Osteocyte (in vitro differentiated cells): ENCODE data around the gene NBL1. TPM values are rescaled to one million over a fixed set of nuclear protein-coding genes. Genes with fewer than 3 reads are reported as not detected.
A peak's percentile ranks its signal among the peaks of the same experiment; 100 is the strongest.

Source experiments
- DNase-seq: peaks from one replicate; pipeline ENCODE4 v3.0.0; 2021; ENCODE audit warnings: mixed read lengths; ENCODE audit not compliant: unreplicated experiment; ENCODE audit errors: extremely low spot score
- H3K27ac Mint-ChIP-seq: one replicate; pipeline ENCODE4 v1.8.0; 2021; ENCODE audit warnings: mild to moderate bottlenecking, mixed read lengths; ENCODE audit not compliant: unreplicated experiment
- H3K27me3 Mint-ChIP-seq: one replicate; pipeline ENCODE4 v1.8.0; 2021; ENCODE audit warnings: mixed read lengths; ENCODE audit not compliant: unreplicated experiment
- H3K36me3 Mint-ChIP-seq: one replicate; pipeline ENCODE4 v1.8.0; 2021; ENCODE audit warnings: mixed read lengths; ENCODE audit not compliant: unreplicated experiment
- H3K4me1 Mint-ChIP-seq: one replicate; pipeline ENCODE4 v1.8.0; 2021; ENCODE audit warnings: mixed read lengths; ENCODE audit not compliant: unreplicated experiment
- H3K4me3 Mint-ChIP-seq: one replicate; pipeline ENCODE4 v1.8.0; 2021; ENCODE audit warnings: mild to moderate bottlenecking, moderate library complexity, mixed read lengths; ENCODE audit not compliant: unreplicated experiment
- H3K9me3 Mint-ChIP-seq: one replicate; pipeline ENCODE4 v1.8.0; 2021; ENCODE audit warnings: mixed read lengths; ENCODE audit not compliant: unreplicated experiment
- total RNA-seq: library from RNA; stranded (reverse); gene quantifications from 2 replicates; pipeline ENCODE4 v1.2.1, GENCODE V29; 2021
- TF ChIP-seq, protein P1 (sequence below): fragments of 200-600 bp; sonication (generic); IDR thresholded peaks from 2 replicates; pipeline ENCODE4 v1.5.0; 2021; ENCODE audit warnings: antibody characterized with exemption, mild to moderate bottlenecking, moderate library complexity

NBL1 gene
- total RNA-seq, 1 donor from 2014 or later = 547 TPM

DNA sequence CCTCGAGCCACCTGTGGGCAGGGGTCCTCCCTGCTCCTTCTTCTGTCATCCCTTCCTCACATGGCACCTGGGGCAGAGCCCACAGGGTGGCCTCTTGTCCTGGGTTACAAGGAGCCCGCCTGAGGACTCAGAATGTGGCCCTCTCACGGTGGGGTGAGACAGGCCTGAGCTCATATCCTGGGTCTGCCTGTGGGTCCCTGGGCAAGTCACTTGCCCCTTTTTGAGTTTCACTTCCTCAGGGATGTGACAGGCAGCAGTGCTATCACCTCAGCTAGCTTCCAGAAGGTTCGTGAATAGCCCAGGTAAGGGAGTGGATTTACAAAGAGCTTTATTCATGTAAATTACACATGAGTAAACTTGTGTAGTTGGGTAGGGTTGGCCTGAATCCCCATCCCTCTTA lies 54.1 kb downstream of the NBL1 start:
- Mint-ChIP-seq H3K4me1 (no peaks in the 10 kb centered on the region), H3K27me3 (no peaks in the 10 kb centered on the region), H3K27ac (no peak overlapping the region), H3K4me3 (no peak overlapping the region), H3K36me3 (peaks cover 13% of the 10 kb centered on the region), H3K9me3 (no peaks in the 10 kb centered on the region)
- TF ChIP-seq, protein P1, sequence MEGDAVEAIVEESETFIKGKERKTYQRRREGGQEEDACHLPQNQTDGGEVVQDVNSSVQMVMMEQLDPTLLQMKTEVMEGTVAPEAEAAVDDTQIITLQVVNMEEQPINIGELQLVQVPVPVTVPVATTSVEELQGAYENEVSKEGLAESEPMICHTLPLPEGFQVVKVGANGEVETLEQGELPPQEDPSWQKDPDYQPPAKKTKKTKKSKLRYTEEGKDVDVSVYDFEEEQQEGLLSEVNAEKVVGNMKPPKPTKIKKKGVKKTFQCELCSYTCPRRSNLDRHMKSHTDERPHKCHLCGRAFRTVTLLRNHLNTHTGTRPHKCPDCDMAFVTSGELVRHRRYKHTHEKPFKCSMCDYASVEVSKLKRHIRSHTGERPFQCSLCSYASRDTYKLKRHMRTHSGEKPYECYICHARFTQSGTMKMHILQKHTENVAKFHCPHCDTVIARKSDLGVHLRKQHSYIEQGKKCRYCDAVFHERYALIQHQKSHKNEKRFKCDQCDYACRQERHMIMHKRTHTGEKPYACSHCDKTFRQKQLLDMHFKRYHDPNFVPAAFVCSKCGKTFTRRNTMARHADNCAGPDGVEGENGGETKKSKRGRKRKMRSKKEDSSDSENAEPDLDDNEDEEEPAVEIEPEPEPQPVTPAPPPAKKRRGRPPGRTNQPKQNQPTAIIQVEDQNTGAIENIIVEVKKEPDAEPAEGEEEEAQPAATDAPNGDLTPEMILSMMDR = no peak
- no peak for DNase-seq

DNA sequence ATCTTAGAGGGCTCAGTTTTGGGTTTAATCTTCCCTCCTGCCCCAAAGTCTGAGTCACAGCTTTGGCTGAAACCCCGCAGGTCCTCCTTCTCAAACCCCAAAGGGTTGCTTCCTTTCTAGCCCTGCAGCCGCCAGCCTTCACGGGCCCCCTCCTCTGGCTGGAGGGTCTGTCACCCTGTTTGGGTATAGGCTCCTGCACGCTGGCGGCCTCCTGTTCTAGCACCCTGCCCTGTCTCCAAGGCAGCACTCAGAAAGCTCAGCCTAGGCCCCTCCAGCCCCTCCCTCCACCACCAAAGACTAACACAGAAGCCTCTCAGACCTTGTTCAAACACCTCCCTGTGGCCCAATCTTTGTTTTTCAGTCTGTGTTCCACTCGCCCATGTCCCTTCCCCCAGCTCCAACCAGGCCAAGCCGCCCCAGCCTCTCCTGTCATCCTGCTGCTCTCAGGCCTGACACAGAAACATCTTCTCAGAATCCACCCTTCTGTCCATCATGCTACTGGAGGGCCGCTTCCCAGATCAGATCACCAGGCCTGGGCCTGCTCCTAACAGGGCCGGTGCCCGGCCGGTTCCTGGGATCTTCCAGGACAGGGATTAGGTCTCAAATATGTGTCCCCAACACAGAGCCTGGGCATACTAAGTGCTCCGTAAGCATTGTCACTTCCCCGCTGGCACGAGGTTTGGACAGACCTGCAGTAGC lies 56.1 kb downstream of the NBL1 start:
- peaks cover 2% of the 10 kb centered on the region for H3K4me1 Mint-ChIP-seq
- H3K27me3 Mint-ChIP-seq = no peaks in the 10 kb centered on the region
- H3K27ac Mint-ChIP-seq = no peak overlapping the region
- no peak overlapping the region for H3K4me3 Mint-ChIP-seq
- H3K36me3 Mint-ChIP-seq = peaks cover 6% of the 10 kb centered on the region
- no peaks in the 10 kb centered on the region for H3K9me3 Mint-ChIP-seq
- TF ChIP-seq, protein P1 = no peak
- DNase-seq = no peak

DNA sequence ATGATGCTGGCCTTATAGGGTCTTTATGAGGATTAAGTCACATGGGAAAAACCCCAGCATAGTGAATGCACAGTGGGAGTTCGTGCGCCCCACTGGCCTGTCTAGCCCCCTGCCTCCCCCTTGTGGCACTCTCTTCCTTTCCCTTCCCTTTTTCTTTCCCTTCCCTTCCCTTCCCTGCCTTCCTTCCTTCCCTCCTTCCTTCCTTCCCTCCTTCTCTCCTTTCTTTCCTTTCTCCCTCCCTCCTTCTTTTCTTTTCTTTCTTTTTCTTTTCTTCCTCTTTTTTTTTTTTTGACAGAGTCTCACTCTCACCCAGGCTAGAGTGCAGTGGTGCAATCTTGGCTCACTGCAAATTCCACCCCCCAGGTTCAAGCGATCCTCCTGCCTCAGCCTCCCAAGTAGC lies 59.2 kb downstream of the NBL1 start:
- DNase-seq = no peak
- Mint-ChIP-seq H3K27me3 (no peaks in the 10 kb centered on the region), H3K4me3 (no peak overlapping the region), H3K4me1 (peaks cover 2% of the 10 kb centered on the region), H3K36me3 (peaks cover 7% of the 10 kb centered on the region), H3K27ac (no peak overlapping the region), H3K9me3 (no peaks in the 10 kb centered on the region)
- TF ChIP-seq, protein P1 = no peak

DNA sequence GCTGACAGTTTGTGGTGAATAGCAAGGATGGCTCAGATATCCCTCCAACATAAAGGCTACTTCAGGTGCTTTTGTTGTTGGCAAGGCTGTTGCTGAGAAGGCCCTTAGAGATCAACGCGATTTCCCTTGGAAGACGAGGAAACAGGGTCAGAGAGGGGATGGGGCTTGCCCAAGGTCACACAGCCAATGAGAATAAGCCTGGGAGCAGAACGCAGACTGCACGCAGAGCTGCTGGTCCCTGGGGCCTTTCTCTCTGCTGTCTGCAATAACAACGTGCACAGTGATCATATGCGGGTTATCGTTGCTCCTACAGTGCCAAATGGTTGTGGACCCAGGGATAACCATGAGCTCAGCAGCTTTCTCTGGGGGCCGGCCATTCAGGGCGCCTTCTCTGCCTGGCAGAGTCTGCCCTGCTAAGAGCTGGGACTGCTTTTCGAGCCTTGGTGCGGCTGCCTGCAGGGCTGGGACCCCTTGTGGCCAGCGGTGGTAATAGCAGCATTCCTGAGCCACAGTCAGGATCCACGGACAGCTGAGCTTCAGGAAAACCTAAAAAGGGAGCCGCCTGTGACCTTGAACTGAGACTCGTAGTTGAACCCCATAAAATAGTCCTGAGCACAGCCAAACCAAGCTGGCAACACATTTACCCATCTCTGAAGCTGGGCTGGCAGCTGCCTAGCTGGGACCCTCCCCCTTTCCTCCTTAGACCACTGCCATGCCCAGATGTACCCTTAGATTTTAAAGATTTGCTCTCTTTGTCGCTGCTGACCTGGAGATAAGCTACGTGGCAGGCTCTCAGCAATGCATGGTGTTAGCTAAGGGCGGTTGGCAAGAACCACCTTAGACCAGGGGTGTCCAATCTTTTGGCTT lies 60.4 kb downstream of the NBL1 start:
- H3K27me3 Mint-ChIP-seq = no peaks in the 10 kb centered on the region
- H3K27ac Mint-ChIP-seq = no peak overlapping the region
- TF ChIP-seq, protein P1 = peak; percentile 92
- H3K4me1 Mint-ChIP-seq = peaks cover 2% of the 10 kb centered on the region
- peaks cover 4% of the 10 kb centered on the region for H3K36me3 Mint-ChIP-seq
- no peaks in the 10 kb centered on the region for H3K9me3 Mint-ChIP-seq
- H3K4me3 Mint-ChIP-seq = no peak overlapping the region
- peak; percentile 92 for DNase-seq

DNA sequence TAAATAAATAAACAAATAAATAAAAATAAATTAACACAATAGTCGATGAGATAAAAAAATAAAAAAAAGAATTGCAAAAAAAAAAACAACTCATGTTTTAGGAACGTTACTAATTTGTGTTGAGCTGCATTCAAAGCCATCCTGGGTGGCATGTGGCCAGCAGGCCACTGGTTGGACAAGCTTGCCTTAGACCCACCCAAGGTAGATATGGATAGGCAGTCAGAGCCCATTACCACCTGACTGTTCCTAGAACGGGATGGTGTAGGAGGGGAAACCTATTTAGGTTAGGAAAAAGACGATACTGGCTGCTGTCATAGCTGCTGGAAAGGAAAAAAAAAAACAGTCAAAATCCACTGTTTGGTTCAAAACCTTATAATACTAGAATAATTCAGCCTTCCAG lies 61.4 kb downstream of the NBL1 start:
- H3K27ac Mint-ChIP-seq = no peak overlapping the region
- H3K36me3 Mint-ChIP-seq = peaks cover 2% of the 10 kb centered on the region
- H3K9me3 Mint-ChIP-seq = no peaks in the 10 kb centered on the region
- H3K4me1 Mint-ChIP-seq = peaks cover 2% of the 10 kb centered on the region
- TF ChIP-seq, protein P1 = no peak
- H3K27me3 Mint-ChIP-seq = no peaks in the 10 kb centered on the region
- DNase-seq = no peak
- H3K4me3 Mint-ChIP-seq = no peak overlapping the region
